ENCODE data around the gene MYH10.
A peak's percentile ranks its signal among the peaks of the same experiment; 100 is the strongest.
"Not testable (repeated sequence)": the region's sequence is repeated elsewhere in the genome, so short reads cannot be mapped to it uniquely, and the experiment has no call there.

The MYH10 gene

GRCh38 chr17:8556074-8556473, 74.5 kb downstream of the MYH10 start:
- no peak for DNase-seq (ENCODE audit: low spot score)

GRCh38 chr17:8555062-8555461, 75.5 kb downstream of the MYH10 start:
- no peak for DNase-seq (ENCODE audit: low spot score)

- no peak for DNase-seq (ENCODE audit: low spot score)
These were observed 77.8 kb downstream of the MYH10 start for GRCh38 chr17:8552577-8553320.

- DNase-seq (ENCODE audit: low spot score): no peak
These were observed 87.7 kb downstream of the MYH10 start for GRCh38 chr17:8542599-8543502.

- not testable (repeated sequence) for DNase-seq (ENCODE audit: low spot score)
These were observed 90.5 kb downstream of the MYH10 start for GRCh38 chr17:8539976-8540375.

- DNase-seq (ENCODE audit: low spot score): no peak
These were observed 92.8 kb downstream of the MYH10 start for GRCh38 chr17:8537734-8538133.

GRCh38 chr17:8534498-8535188, 95.9 kb downstream of the MYH10 start:
- DNase-seq (ENCODE audit: low spot score): no peak

- DNase-seq (ENCODE audit: low spot score): no peak
These were observed 98.5 kb downstream of the MYH10 start for GRCh38 chr17:8532021-8532420.

GRCh38 chr17:8522577-8522976, 107.9 kb downstream of the MYH10 start:
- no peak for DNase-seq (ENCODE audit: low spot score)

- DNase-seq (ENCODE audit: low spot score): no peak
These were observed 109.5 kb downstream of the MYH10 start for GRCh38 chr17:8520981-8521380.

GRCh38 chr17:8518850-8519249, 111.7 kb downstream of the MYH10 start:
- no peak for DNase-seq (ENCODE audit: low spot score)

GRCh38 chr17:8518326-8518725, 112.2 kb downstream of the MYH10 start:
- no peak for DNase-seq (ENCODE audit: low spot score)

- DNase-seq (ENCODE audit: low spot score): no peak
These were observed 115.7 kb downstream of the MYH10 start for GRCh38 chr17:8514801-8515200.

- DNase-seq (ENCODE audit: low spot score): no peak
These were observed 124.4 kb downstream of the MYH10 start for GRCh38 chr17:8506145-8506544.

GRCh38 chr17:8504460-8505207, 125.9 kb downstream of the MYH10 start:
- no peak for DNase-seq (ENCODE audit: low spot score)

- peak; percentile 58 for DNase-seq (ENCODE audit: low spot score)
These were observed 126.7 kb downstream of the MYH10 start for GRCh38 chr17:8503807-8504206.

GRCh38 chr17:8503368-8503767, 127.2 kb downstream of the MYH10 start:
- no peak for DNase-seq (ENCODE audit: low spot score)

GRCh38 chr17:8502126-8502525, 128.4 kb downstream of the MYH10 start:
- DNase-seq (ENCODE audit: low spot score): peak; percentile 30

GRCh38 chr17:8500609-8501008, 129.9 kb downstream of the MYH10 start:
- DNase-seq (ENCODE audit: low spot score): no peak

GRCh38 chr17:8499614-8500013, 130.9 kb downstream of the MYH10 start:
- no peak for DNase-seq (ENCODE audit: low spot score)

- no peak for DNase-seq (ENCODE audit: low spot score)
These were observed 131.4 kb downstream of the MYH10 start for GRCh38 chr17:8499171-8499570.

GRCh38 chr17:8496081-8496480, 134.4 kb downstream of the MYH10 start:
- DNase-seq (ENCODE audit: low spot score): no peak

Data from cerebellar cortex (tissue), 1 donor.